IMR-90 (cell line): ENCODE results near the gene DSCAM.

Experiments used
- BHLHE40 ChIP-seq: fragments of 150-350 bp; IDR thresholded peaks from 2 replicates; pipeline ENCODE4 v1.6.1; 2016; ENCODE audit warnings: mild to moderate bottlenecking, low read depth, low read length
- CTCF ChIP-seq: conservative IDR thresholded peaks from 2 replicates; pipeline ENCODE4 v1.5.1; 2012; ENCODE audit warnings: mild to moderate bottlenecking, low read depth, low read length, improper control_type of control experiment
- POLR2A ChIP-seq: IDR thresholded peaks from 2 replicates; pipeline ENCODE4 v1.6.1; 2012; ENCODE audit warnings: mild to moderate bottlenecking, low read depth, low read length

- TF ChIP-seq BHLHE40 (no peak), POLR2A (no peak), CTCF (no peak)
Observed at GRCh38 chr21:40324389-40324788, 522.6 kb downstream of the DSCAM start.
